Epithelial cell of esophagus (primary cell): ENCODE data around the gene ETV3.

Source experiments
- DNase-seq: peaks from one replicate; pipeline ENCODE4 v3.0.0; 2010; ENCODE audit warnings: low read depth
- H3K4me3 ChIP-seq: 2 replicates; pipeline ENCODE4 v1.5.1; 2011; ENCODE audit warnings: mild to moderate bottlenecking, low read length, control low read depth
- TF ChIP-seq, protein P1 (sequence below): IDR thresholded peaks from 2 replicates; pipeline ENCODE4 v1.5.1; 2011; ENCODE audit warnings: low read depth, mild to moderate bottlenecking, low read length, control low read depth, inconsistent platforms; ENCODE audit not compliant: insufficient read depth; ENCODE audit errors: missing control alignments

Gene ETV3

GRCh38 chr1:157087030-157087429 lies 51.2 kb downstream of the ETV3 start:
- no peak for DNase-seq
- TF ChIP-seq, protein P1, sequence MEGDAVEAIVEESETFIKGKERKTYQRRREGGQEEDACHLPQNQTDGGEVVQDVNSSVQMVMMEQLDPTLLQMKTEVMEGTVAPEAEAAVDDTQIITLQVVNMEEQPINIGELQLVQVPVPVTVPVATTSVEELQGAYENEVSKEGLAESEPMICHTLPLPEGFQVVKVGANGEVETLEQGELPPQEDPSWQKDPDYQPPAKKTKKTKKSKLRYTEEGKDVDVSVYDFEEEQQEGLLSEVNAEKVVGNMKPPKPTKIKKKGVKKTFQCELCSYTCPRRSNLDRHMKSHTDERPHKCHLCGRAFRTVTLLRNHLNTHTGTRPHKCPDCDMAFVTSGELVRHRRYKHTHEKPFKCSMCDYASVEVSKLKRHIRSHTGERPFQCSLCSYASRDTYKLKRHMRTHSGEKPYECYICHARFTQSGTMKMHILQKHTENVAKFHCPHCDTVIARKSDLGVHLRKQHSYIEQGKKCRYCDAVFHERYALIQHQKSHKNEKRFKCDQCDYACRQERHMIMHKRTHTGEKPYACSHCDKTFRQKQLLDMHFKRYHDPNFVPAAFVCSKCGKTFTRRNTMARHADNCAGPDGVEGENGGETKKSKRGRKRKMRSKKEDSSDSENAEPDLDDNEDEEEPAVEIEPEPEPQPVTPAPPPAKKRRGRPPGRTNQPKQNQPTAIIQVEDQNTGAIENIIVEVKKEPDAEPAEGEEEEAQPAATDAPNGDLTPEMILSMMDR, result no peak
- no peak overlapping the region for H3K4me3 ChIP-seq

DNA sequence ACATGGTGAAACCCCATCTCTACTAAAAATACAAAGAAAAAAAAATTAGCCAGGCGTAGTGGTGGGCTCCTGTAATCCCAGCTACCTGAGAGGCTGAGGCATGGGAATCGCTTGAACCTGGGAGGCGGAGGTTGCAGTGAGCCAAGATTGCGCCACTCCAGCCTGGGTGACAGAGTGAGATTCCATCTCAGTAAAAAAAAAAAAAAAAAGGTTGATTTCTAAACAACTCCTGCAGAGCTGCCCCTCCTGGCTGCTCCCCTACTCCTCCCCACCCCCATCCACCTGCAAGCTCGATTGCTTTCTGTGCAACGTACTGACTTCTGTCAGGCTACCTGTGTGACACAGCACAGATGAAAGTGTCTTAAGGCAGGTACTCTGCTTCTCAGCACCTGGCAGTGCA lies 51.9 kb downstream of the ETV3 start:
- DNase-seq, result no peak

DNA sequence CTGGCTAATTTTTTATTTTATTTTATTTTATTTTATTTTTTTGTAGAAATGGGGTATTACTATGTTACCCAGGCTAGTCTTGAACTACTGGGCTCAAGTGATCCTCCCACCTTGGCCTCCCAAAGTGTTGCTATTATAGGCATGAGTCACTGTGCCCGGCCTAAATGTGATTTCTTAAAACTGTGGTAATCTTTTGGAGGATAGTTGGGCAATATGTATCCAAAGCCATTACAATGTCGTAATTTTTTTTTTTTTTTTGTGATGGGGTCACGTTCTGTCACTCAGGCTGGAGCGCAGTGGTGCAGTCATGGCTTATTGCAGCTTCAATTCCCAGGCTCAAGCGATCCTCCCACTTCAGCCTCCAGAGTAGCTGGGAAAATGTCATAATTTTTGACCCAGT lies 52.8 kb downstream of the ETV3 start:
- H3K4me3 ChIP-seq, result no peak overlapping the region
- TF ChIP-seq, protein P1, result no peak
- peak; percentile 30 for DNase-seq

More for the DNA sequence above, 51.9 kb downstream of the ETV3 start:
- H3K4me3 ChIP-seq, result no peak overlapping the region
- TF ChIP-seq, protein P1, result no peak

GRCh38 chr1:157084720-157085119 lies 53.5 kb downstream of the ETV3 start:
- no peak for DNase-seq
- TF ChIP-seq, protein P1, result no peak
- H3K4me3 ChIP-seq, result no peak overlapping the region

DNA sequence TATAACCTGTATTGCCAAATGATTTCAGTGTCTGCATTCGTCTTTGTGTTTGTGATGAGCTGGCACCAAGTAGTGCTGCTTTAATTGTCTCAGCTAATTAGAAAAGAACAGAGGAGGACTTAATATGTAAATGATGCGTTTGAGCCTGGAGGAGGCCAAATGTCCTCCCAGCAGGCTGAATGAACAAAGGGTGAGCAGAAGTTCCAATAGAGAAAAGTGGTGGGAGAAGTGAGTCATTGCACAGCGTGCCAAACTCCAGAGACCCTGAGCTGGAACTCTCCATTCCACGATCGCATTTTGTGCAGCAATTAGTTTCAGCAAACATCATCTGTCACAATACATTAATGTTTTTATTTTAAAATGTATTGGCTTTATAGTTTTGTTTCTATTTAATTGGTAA lies 56.5 kb downstream of the ETV3 start:
- H3K4me3 ChIP-seq, result no peak overlapping the region
- DNase-seq, result no peak
- TF ChIP-seq, protein P1, result no peak

- DNase-seq, result no peak
- H3K4me3 ChIP-seq, result no peak overlapping the region
- TF ChIP-seq, protein P1, result no peak
Observed at GRCh38 chr1:157080714-157081113, 57.5 kb downstream of the ETV3 start.

DNA sequence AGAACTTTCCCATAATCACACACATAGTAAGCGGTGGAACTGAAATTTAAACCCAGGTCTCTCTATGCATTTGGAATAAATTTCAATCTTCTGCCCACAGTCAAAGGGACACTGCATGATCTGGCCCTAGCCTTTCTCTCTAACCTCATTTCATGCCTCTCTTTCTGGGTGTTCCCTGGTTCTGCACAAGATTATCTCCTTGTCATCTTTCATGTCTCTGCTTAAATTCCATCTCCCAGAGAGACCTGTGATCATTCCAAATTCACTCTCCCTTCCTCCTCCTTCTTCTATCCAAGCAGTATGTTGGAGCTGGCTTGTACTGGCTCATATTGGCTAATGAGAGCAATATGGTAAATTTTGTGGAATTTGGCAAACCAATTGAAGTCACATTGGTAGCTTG lies 60.8 kb downstream of the ETV3 start:
- H3K4me3 ChIP-seq, result no peak overlapping the region
- DNase-seq, result no peak
- TF ChIP-seq, protein P1, result no peak
